Measurements from ENCODE around the gene AGAP1. TPM values are rescaled to one million over a fixed set of nuclear protein-coding genes. Genes with fewer than 3 reads are reported as not detected.

Gene AGAP1
- total RNA-seq, 1 experiment from 2014 or later, result 18.3 TPM

DNA sequence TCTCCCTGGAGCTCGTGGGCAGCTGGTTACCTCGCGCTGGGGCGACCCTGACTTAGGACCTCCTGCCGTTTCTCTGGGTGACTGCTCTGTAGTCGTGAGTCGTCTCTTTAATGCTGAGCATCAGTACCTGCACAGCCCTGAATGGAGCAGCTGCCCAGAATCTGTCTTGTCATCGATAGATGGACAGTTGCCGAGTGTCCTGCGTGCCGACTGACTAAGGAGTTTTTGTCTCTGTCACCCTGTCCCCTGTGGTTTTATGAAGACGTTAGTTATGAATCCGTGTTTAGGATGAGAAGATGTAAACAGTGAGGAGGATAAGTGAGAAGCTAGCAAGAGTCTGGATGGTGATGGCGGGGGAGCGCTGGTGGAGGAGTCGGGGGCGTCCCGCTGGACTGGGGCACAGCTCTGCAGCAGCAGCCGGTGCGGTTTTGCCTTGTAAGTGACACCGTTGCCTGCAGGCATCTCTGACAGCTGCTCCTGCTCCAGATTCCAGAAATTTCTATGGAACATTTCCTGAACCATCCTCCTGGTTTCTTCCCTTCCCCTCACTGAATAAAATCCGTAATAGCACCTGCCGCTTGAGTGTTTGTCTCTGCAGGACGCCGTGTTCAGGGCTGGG is 13.3 kb downstream of the AGAP1 start:
- no peak for DNase-seq (ENCODE audit: extremely low read depth, low read depth)

DNA sequence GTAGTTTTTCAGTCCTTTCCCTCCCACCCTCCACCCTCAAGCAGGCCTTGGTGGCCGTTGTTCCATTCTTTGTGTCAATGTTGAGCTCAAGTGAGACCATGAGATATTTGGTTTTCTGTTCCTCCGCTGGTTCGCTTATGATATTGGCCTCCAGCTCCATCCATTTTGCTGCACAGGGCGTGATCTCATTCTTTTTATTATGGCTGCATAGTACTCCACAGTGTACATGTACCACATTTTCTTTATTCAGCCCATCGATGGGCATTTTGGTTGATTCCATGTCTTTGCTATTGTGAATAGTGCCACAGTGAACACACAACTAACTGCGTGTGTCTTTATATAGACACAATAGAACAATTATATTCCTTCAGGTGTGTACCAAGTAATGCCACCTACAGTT is 14.1 kb downstream of the AGAP1 start:
- no peak for DNase-seq (ENCODE audit: extremely low read depth, low read depth)

DNA sequence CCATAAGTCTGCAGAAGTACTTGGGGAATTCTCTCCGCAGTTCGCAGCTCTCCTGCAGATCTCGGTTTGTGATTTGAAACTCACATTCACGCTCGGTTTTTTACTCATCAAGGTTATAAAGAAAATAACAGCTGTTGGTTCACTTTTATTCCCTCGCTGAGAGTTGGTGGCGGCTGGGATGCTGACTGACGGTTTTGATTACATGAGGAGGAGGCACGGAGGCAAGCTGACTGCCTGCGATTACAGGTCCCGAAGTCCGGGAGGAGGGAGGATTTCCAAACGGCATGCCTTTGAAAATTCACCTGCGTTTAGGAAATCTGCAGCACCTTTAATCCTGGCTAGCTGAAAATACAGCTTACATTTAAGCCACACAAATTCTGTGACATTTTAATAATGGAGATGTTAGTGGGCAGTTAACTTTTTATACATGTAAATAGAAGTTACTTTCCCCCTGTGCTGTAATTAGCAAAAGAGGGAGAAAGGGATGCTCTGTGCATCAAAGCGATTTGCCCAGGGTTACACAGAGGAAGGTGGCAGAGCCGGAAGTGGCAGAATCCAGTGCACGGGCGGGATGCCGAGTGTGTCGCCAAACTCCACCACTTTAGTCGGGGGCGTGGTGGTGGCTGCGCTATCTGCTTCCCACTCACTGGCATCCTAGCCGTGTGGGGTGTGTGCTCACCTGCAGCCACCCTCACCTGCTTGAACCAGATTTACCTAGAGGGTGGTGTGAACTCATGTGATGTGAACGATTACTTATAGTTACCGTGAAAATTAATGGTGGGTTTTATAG is 14.7 kb downstream of the AGAP1 start:
- DNase-seq (ENCODE audit: extremely low read depth, low read depth), result no peak

DNA sequence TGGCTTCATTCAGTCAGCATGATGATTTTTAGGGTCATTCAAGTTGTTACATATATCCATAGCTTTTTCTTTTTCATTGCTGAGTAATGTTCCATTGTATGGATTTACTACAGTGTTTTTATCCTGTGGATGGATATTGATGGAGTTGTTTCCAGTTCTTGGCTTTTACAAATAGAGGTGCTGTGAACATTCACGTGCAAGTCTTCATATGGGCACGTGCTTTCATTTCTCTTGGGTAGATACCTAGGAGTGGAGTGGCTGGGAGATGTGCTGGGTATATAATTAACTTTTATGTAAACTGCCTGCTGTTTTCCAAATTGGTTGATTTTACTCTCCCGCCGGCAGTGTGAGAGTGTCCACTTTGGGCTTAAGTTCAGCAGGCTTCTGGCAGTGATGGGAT is 16.5 kb downstream of the AGAP1 start:
- no peak for DNase-seq (ENCODE audit: extremely low read depth, low read depth)

DNA sequence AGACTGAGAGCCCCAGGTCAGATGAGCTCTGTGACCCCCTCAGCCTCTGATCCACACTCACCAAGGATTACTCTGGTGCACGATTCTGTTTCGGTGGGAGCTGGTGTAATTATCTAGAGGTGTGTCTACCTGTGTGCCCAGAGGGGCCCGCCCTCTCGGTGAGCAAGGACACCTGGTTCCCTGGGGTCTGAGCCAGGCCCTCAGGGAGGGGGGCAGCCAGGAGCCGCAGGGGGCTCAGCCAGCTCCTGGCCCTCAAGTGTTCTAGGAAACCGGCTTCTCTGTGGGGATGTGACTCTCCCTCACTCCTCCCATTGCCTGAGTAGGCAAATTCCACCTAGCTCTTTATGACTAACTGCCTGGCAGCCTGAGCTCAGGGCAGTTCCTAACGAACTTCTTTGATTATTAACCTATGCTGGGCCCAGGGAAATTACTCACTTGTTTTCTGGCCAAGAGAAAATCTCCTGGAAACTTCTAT is 17.4 kb downstream of the AGAP1 start:
- no peak for DNase-seq (ENCODE audit: extremely low read depth, low read depth)

DNA sequence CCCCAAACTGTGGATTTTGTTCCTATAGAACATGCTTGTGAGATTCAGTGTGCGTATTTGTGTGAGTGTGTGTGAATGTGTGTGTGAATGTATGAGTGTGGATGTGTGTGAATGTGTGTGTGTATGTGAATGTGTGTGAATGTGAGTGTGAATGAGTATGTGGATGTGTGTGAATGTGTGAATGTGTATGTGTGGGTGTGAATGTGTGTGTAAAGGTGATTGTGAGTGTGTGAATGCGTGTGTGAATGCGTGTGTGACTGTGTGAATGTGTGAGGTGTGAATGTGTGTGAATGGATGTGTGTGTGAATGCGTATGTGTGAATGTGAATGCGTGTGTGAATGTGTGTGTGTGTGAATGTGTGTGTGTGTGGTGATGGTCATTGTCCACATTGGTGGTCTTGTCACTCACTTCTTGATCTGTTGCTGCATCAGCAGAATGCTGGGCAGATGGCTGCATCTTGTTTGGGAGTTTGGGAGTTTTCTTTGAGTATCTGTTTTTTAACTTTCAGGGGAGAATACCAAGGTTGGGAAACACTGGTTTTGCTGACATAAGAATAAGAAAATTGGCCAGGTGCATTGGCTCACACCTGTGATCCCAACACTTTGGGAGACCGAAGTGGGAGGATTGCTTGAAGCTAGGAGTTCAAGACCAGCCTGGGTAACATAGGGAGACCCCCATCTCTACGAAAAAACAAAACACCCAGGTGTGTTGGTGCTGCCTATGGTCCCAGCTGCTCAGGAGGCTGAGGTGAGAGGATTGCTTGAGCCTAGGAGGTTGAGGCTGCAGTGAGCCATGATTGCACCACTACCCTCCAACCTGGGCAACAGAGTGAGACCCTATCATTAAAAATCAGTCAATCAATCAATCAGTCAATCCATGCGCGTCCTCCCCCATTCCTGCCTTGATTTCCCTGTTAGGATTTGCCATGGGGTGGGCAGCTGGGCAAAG is 18.2 kb downstream of the AGAP1 start:
- DNase-seq (ENCODE audit: extremely low read depth, low read depth), result no peak

DNA sequence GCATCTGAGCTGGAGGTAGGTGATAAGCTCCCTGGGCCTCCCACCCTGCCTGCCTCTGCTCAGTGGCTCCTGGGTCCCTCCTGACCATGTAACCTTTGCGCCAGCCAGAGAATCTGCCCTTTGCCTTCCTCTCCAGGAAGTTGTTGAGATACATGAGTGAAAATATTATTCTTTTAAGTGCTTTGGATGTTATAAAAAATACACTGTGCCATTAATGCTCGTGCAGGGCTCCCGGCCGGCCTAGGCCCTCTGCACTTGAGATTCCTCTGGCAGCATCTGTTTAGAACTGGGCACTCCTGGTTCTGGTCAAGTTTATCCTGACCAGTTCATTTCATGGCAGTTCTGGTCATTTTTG is 18.8 kb downstream of the AGAP1 start:
- no peak for DNase-seq (ENCODE audit: extremely low read depth, low read depth)

DNA sequence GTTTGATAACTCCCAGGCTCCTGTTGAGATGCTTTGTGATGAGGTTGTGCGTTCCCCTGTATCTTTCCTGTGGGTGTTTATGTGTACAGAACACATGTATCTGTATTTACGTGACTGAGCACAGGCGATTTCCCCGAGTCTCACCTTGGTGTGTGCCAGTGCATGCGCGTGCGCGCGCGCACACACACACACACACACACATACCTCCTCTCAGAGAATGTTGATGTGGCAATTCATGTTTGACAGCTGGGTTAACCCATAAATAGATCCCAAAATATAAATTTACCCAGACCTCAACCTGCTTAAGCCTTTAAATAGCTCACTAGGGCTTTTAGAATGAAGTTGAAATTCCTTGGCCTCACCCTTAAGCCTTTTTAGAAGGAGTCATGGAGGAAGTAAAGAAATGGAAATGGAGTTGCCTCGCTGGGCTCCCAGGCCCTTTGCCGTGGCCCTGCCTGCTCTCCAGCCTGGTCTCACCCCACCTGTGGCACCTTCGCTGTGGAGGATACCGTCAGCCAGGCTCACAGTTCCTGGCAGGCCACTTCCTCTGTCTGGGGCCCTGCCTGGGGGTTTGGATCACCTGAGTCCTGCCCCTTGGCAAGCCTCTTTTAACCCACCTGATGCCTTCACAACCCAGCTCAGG is 20.3 kb downstream of the AGAP1 start:
- DNase-seq (ENCODE audit: extremely low read depth, low read depth), result no peak

DNA sequence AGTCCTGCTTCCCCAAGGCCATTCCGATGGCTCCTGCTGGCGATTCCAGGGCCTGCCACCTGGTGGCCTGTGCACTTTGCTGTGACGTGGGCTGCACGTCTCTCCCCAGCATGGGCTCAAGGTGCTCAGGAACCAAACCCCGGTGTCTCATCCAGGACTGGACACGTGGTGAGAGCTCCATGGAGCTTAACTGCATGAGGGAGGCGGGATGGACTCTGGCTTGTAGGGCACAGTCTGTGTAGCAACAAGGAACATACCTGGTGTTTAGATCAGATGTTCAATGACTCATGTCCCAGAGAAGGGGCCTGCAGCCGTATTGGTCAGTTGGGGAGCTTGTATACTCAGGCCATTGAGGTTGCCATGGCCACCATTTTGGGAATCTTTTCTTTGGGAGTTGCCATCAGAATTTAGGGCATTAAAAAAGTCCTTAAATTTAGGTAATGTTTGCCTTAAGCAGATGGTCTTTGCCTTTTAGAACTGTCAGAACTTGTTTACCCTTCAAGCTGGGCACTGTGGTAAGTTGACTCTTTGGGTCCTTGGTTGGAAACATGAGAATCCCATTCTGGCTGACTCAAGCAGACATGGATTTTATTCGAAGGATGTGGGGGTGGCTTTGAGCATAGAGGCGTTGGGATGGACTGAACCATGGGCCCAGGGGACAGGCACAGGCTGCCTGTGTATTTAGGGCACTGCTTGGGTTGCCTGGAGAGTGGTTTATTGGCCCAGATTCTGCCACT is 21.0 kb downstream of the AGAP1 start:
- DNase-seq (ENCODE audit: extremely low read depth, low read depth), result no peak

DNA sequence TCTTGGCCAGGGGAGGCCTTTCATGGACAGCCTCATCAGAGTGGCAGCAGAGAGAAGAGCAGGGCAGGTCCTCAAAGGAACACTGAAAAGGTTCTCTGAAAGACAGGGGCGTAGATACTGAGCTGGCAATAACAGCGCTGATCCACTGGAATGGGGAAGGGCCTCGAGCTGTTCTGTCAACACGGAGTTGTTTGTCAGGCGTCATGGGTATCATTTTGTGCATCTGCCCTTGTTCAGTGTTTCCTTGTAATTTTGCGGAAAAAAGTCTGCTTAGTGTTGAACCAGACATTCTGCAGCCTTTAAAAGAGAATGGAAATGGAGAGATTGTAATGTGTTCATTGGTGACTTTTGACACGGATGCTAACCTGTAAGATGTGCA is 21.5 kb downstream of the AGAP1 start:
- no peak for DNase-seq (ENCODE audit: extremely low read depth, low read depth)

DNA sequence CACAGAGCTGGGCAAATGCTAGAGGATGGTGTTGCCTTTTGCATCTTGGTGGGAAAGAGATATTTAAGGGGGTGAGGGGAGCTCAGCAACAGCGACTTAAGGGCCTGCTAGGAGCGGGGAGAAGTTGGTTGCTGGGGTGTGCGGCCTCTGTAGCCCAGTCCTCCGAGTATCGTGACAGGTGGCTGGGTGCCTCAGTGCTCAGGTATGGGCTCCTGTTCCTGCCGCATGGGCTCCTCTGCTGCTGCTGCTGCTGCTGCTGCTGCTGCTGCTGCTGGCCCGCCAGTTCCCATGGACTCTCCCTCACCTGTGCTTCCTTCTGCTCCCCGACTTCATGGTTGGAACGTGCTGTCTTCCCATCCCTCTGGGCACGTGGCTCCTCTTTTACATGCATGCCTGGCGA is 22.0 kb downstream of the AGAP1 start:
- DNase-seq (ENCODE audit: extremely low read depth, low read depth), result no peak

DNA sequence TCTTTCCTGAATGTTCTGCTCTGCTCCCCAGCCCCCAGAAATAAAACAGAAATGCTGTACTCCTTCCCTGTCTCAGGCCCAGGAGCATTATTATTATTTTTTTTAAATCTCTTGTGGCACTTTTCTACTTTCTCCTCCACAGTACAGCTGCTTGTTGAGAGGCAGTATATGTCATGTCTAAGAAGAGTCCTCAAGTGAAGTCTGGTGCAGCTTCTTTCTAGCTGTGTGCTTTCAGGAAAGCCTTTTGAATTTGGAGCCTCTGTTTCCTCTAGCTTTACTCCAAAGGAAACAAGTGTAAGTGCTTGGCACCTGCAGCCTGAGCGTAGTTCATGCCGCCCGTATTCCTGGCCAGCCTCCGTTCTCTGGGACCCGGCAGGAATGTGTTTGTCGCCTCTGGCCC is 22.4 kb downstream of the AGAP1 start:
- DNase-seq (ENCODE audit: extremely low read depth, low read depth), result no peak

DNA sequence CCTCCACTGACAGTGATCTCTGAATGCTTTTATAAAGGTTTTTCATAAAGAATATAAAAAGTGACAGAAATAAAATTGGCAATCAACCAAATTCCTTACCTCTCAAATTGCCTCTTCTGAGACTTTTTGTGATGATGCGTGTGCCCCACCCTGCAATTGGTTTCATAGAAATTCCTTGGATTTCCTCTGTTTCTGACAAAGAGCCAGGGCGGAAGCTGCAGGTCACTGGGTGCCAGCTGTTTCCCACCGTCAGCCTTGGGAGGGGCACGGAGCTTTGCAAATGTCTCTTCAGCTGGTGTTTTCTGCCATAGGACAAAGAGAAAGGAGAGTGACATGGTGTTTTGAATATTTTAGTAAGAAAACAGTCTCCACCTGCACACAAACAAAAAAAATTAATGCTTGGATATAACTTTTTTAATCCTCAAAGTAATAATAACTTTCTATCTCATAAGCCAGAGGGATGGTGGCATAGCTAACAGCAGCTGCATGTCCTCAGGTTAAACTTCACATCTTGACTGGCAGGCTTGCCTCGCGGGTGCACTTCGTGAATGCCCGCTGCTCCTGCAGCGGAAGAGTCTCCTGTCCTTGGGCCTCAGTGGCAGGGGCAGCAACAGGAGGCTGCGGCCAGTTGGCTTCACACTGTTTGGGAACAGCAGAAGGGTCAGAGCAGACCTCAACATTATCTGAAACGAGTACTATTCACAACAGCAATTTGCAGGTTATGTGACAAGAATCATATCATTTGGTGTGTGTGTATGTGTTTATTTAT is 24.7 kb downstream of the AGAP1 start:
- no peak for DNase-seq (ENCODE audit: extremely low read depth, low read depth)

DNA sequence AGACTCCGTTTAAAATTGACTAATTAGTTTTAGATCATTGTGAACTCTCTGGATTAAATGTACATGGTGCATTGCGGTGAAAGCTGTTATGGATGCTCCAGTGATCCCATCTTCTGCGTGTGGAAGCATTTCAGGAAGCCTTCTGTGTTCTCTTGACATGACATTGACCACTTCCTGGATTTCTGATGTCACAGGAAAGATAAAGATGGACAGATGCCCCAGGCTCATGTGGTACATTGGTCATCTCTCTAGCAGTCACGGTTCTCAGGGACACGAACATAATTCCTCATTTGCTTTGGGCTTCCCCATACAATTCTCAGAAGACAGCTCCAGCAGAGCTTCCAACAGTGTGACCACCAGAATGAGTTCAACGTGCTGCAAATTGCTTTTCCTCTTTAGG is 26.9 kb downstream of the AGAP1 start:
- DNase-seq (ENCODE audit: extremely low read depth, low read depth), result no peak

DNA sequence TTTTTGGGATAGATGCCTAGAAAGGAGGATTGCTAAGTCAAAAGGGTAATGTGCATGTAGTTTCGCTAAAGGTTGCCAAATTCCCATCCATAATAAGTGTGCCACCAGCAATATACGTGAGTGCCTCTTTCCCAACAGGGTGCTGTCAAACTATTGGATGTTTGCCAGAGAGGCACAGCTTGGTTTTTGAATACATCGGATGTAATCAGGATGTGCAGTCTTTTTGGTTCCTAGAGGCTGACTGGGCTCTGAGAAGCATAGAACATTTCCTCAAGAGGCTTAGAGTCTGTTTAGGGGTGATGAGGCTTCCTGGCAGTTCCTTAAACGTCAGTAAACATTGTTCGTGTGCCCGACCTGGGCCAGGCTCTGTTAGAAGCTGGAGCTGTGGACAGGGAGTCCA is 28.0 kb downstream of the AGAP1 start:
- DNase-seq (ENCODE audit: extremely low read depth, low read depth), result no peak

DNA sequence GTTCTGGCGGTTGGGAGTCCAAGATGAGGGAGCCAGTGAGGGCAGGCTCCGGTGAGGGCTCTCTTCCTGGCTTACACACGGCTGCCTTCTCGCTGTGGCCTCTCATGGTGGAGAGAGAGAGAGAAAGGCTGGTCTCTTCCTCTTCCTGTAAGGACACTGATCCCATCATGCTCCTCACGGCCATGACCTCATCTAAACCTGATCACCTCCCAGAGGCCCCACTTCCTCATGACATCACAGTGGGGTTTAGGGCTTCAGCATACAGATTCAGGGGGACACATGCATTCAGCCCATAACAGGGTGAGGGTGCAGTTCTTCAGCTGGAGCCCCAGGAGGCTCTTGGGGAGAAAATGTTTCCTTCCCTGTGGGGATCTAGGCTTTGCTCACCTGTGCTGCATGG is 29.2 kb downstream of the AGAP1 start:
- DNase-seq (ENCODE audit: extremely low read depth, low read depth), result no peak

DNA sequence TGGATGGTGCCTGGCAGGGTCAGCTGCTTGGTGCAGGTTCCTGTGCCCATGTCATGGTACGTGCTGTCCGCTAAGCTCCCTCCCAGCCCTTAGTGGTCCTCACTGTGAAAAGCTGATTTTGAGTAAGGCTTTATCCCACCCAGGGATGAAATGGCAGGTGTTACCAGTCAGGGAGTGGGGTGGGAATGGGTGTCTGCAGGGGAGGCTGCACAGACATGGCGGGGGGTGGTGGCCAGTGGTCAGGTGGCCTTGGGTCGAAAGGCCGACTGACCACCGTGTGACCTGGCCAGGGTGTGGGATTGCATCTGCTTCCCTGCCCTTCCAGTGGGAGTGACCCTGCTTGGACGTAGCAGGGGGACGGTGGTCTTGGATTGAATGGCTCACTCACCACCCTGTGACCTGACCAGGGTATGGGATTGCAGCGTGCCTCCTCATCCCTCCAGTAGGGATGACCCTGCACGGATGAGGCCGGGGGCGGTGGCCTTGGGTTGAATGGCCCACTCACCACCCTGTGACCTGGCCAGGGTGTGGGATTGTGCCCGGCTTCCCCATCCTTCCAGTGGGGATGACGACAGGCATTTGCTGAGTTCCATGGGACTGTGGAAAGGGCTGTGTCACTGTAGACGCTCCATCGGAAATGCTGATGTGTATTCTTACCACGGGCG is 29.8 kb downstream of the AGAP1 start:
- no peak for DNase-seq (ENCODE audit: extremely low read depth, low read depth)

DNA sequence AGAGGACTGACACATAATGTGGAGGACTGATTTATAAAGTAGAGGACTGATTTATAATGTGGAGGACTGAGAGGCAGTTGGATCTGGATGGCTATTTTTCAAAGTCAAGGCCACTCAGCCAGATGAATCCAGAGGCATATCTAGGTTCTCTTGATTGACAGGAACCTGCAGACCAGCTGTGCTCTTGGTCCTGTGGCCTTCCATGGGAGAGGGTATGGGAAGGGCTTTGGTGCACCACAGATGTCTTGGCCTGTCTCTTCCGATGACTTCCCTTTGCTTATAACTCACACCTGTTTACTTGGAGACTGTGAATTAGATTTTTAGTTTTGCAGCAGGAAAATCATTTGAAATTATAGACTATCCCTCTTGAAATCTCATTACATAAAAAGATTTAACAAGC is 32.3 kb downstream of the AGAP1 start:
- no peak for DNase-seq (ENCODE audit: extremely low read depth, low read depth)
